NCI-H1694 (cell line): ENCODE data around the gene PRDM12.
"Not testable (repeated sequence)": the region's sequence is repeated elsewhere in the genome, so short reads cannot be mapped to it uniquely, and the experiment has no call there.

ENCODE experiments used
- DNase-seq: peaks from one replicate; lab custom pipeline; 2025; lab: John Stamatoyannopoulos, UW

Gene PRDM12

GRCh38 chr9:130665431-130666392 is 1.3 kb downstream of the PRDM12 start:
- DNase-seq = no peak

GRCh38 chr9:130666393-130667119 is 2.2 kb downstream of the PRDM12 start:
- no peak for DNase-seq

GRCh38 chr9:130667120-130667435 is 2.7 kb downstream of the PRDM12 start:
- DNase-seq = no peak

GRCh38 chr9:130668196-130668595 is 3.8 kb downstream of the PRDM12 start:
- no peak for DNase-seq

- DNase-seq = no peak
Measured at GRCh38 chr9:130668659-130669058, 4.3 kb downstream of the PRDM12 start.

- no peak for DNase-seq
Measured at GRCh38 chr9:130669965-130670364, 5.6 kb downstream of the PRDM12 start.

- no peak for DNase-seq
Measured at GRCh38 chr9:130670644-130671043, 6.2 kb downstream of the PRDM12 start.

- DNase-seq = peak; percentile 19
Measured at GRCh38 chr9:130672466-130672865, 8.1 kb downstream of the PRDM12 start.

GRCh38 chr9:130672933-130673615 is 8.7 kb downstream of the PRDM12 start:
- DNase-seq = no peak

- DNase-seq = peak; percentile 46
Measured at GRCh38 chr9:130675396-130675795, 11.0 kb downstream of the PRDM12 start.

- no peak for DNase-seq
Measured at GRCh38 chr9:130677252-130677651, 12.9 kb downstream of the PRDM12 start.

GRCh38 chr9:130680836-130681768 is 16.7 kb downstream of the PRDM12 start:
- DNase-seq = no peak

GRCh38 chr9:130681769-130682420 is 17.5 kb downstream of the PRDM12 start:
- DNase-seq = no peak

- peak; percentile 38 for DNase-seq
Measured at GRCh38 chr9:130682421-130683121, 18.2 kb downstream of the PRDM12 start.

- no peak for DNase-seq
Measured at GRCh38 chr9:130685104-130685503, 20.7 kb downstream of the PRDM12 start.

GRCh38 chr9:130685945-130686344 is 21.6 kb downstream of the PRDM12 start:
- not testable (repeated sequence) for DNase-seq

- DNase-seq = no peak
Measured at GRCh38 chr9:130687615-130688014, 23.2 kb downstream of the PRDM12 start.

- no peak for DNase-seq
Measured at GRCh38 chr9:130688072-130688471, 23.7 kb downstream of the PRDM12 start.

GRCh38 chr9:130689572-130689936 is 25.2 kb downstream of the PRDM12 start:
- DNase-seq = no peak

- DNase-seq = no peak
Measured at GRCh38 chr9:130689937-130690700, 25.7 kb downstream of the PRDM12 start.
